Neuronal stem cell (in vitro differentiated cells): ENCODE measurements around the gene ORMDL3.

ENCODE experiments used
- DNase-seq: peaks from one replicate; pipeline ENCODE4 v3.0.0-alpha.2; 2013; ENCODE audit warnings: low spot score
- H2AFZ ChIP-seq: one replicate; pipeline ENCODE4 v1.6.1; 2013; ENCODE audit warnings: mild to moderate bottlenecking, low read length, inconsistent platforms
- H2AK5ac ChIP-seq: 2 replicates; pipeline ENCODE4 v1.6.1; 2013; ENCODE audit warnings: low read depth, mild to moderate bottlenecking, inconsistent platforms, low read length, moderate library complexity, mixed read lengths
- H2BK120ac ChIP-seq: 2 replicates; pipeline ENCODE4 v1.6.1; 2013; ENCODE audit warnings: low read depth, mild to moderate bottlenecking, inconsistent platforms, low read length, moderate library complexity, mixed read lengths
- H2BK12ac ChIP-seq: one replicate; pipeline ENCODE4 v1.6.1; 2013; ENCODE audit warnings: low read length, inconsistent platforms
- H2BK15ac ChIP-seq: 2 replicates; pipeline ENCODE4 v1.6.1; 2013; ENCODE audit warnings: mild to moderate bottlenecking, low read length, inconsistent platforms, mixed read lengths
- H2BK5ac ChIP-seq: one replicate; pipeline ENCODE4 v1.6.1; 2013; ENCODE audit warnings: inconsistent platforms, mild to moderate bottlenecking, low read length, moderate library complexity
- H3K14ac ChIP-seq: one replicate; pipeline ENCODE4 v1.6.1; 2013; ENCODE audit warnings: low read length, inconsistent platforms
- H3K18ac ChIP-seq: 2 replicates; pipeline ENCODE4 v1.6.1; 2013; ENCODE audit warnings: low read length, inconsistent platforms
- H3K23ac ChIP-seq: 2 replicates; pipeline ENCODE4 v1.6.1; 2013; ENCODE audit warnings: low read depth, mild to moderate bottlenecking, mixed read lengths, low read length, inconsistent platforms; ENCODE audit not compliant: poor library complexity
- H3K27ac ChIP-seq: replicated peaks from 3 replicates; pipeline ENCODE4 v1.5.1; 2013; ENCODE audit warnings: low read length, inconsistent platforms
- H3K27me3 ChIP-seq, 3 experiments: 2 replicates each; pipeline ENCODE4 v1.6.1; 2013; ENCODE audit warnings: low read length in 3 of 3, mild to moderate bottlenecking in 2 of 3, inconsistent platforms in 1 of 3, low read depth in 1 of 3, mixed read lengths in 1 of 3, moderate library complexity in 1 of 3; ENCODE audit not compliant: control insufficient read depth in 3 of 3, insufficient read depth in 3 of 3
- H3K36me3 ChIP-seq, 2 donors: replicated peaks in 1 of 2; 2 replicates each; pipeline ENCODE4 v1.6.1; 2013; ENCODE audit warnings: low read length in 2 of 2; ENCODE audit not compliant: control insufficient read depth in 2 of 2, insufficient read depth in 2 of 2
- H3K4ac ChIP-seq: 2 replicates; pipeline ENCODE4 v1.6.1; 2013; ENCODE audit warnings: inconsistent platforms, mild to moderate bottlenecking, low read length, moderate library complexity
- H3K4me1 ChIP-seq, 2 donors: 1 replicate in 1 of 2; 2 replicates in 1 of 2; pipeline ENCODE4 v1.6.1; 2013; ENCODE audit warnings: low read length in 2 of 2, low read depth in 1 of 2; ENCODE audit not compliant: control insufficient read depth in 2 of 2, insufficient read depth in 1 of 2
- H3K4me2 ChIP-seq: one replicate; pipeline ENCODE4 v1.6.1; 2013; ENCODE audit warnings: mild to moderate bottlenecking, low read length, inconsistent platforms; ENCODE audit not compliant: insufficient read depth, poor library complexity, severe bottlenecking
- H3K4me3 ChIP-seq, 2 donors: 2 replicates each; pipeline ENCODE4 v1.5.1; 2013; ENCODE audit warnings: low read length in 2 of 2, mild to moderate bottlenecking in 2 of 2, inconsistent platforms in 1 of 2, moderate library complexity in 1 of 2
- H3K79me1 ChIP-seq: one replicate; pipeline ENCODE4 v1.6.1; 2013; ENCODE audit warnings: low read depth, mild to moderate bottlenecking, inconsistent platforms, low read length, moderate library complexity
- H3K9ac ChIP-seq: one replicate; pipeline ENCODE4 v1.6.1; 2013; ENCODE audit warnings: mild to moderate bottlenecking, low read depth, low read length, inconsistent platforms; ENCODE audit not compliant: poor library complexity
- H3K9me3 ChIP-seq, 2 donors: replicated peaks in 1 of 2; 2 replicates each; pipeline versions ENCODE3 to v1.6.1; 2013; ENCODE audit warnings: low read length in 2 of 2, mild to moderate bottlenecking in 2 of 2, inconsistent platforms in 1 of 2, low read depth in 1 of 2, mixed read lengths in 1 of 2, moderate library complexity in 1 of 2; ENCODE audit not compliant: control insufficient read depth in 2 of 2, insufficient read depth in 1 of 2
- H4K8ac ChIP-seq: one replicate; pipeline ENCODE4 v1.6.1; 2013; ENCODE audit warnings: low read depth, mild to moderate bottlenecking, inconsistent platforms, low read length, moderate library complexity
- H4K91ac ChIP-seq: one replicate; pipeline ENCODE4 v1.6.1; 2013; ENCODE audit warnings: low read length, low read depth, mild to moderate bottlenecking, inconsistent platforms; ENCODE audit not compliant: poor library complexity
- WGBS, 2 donors: extraction: QIAGEN DNeasy Blood & Tissue Kit; methylation state at CpG; one replicate each; pipeline ENCODE4 v1.1.7; 2013; ENCODE audit warnings: missing lambda C conversion rate in 2 of 2, mixed read lengths in 1 of 2; ENCODE audit not compliant: insufficient read length in 2 of 2, insufficient replicate concordance in 1 of 2; ENCODE audit errors: extremely low coverage in 2 of 2; 5-methylcytosine and 5-hydroxymethylcytosine counted together

ORMDL3 gene

GRCh38 chr17:39922006-39922405, 5.4 kb downstream of the ORMDL3 start:
- Histone ChIP-seq H3K79me1 (peaks cover 12% of the 10 kb centered on the region), H3K23ac (no peak overlapping the region), H2AK5ac (no peak overlapping the region), H2BK5ac (no peak overlapping the region), H2BK12ac (no peak overlapping the region), H2AFZ (no peak overlapping the region), H4K91ac (no peak overlapping the region), H3K9ac (no peak overlapping the region), H3K4me2 (no peak overlapping the region), H2BK120ac (no peak overlapping the region), H2BK15ac (no peak overlapping the region), H3K27ac (no peak overlapping the region), H3K4ac (no peak overlapping the region), H3K4me1 (peaks cover 6 to 8% of the 10 kb centered on the region in 2 donors), H3K4me3 (no peak overlapping the region), H3K27me3 (no peaks in the 10 kb centered on the region), H3K14ac (no peak overlapping the region), H4K8ac (no peak overlapping the region), H3K18ac (no peak overlapping the region), H3K36me3 (peaks cover 32 to 55% of the 10 kb centered on the region in 2 donors), H3K9me3 (peaks cover 0 to 2% of the 10 kb centered on the region in 2 donors)
- DNase-seq = no peak
- no CpG with 5 or more reads among the region's 6 CpGs for WGBS, 2 donors

- H3K4me1 ChIP-seq = peaks cover 3 to 6% of the 10 kb centered on the region in 2 donors
- no peak overlapping the region for H2BK12ac ChIP-seq
- H2BK120ac ChIP-seq = no peak overlapping the region
- peaks cover 0 to 2% of the 10 kb centered on the region in 2 donors for H3K9me3 ChIP-seq
- no peak overlapping the region for H2BK5ac ChIP-seq
- H2AFZ ChIP-seq = no peak overlapping the region
- peaks cover 33 to 60% of the 10 kb centered on the region in 2 donors for H3K36me3 ChIP-seq
- H4K8ac ChIP-seq = no peak overlapping the region
- H2AK5ac ChIP-seq = no peak overlapping the region
- H3K23ac ChIP-seq = no peak overlapping the region
- no peak overlapping the region for H2BK15ac ChIP-seq
- peak overlapping the region in 1 of 2 donors; percentile 25 for H3K4me3 ChIP-seq
- no peaks in the 10 kb centered on the region for H3K27me3 ChIP-seq
- H3K14ac ChIP-seq = no peak overlapping the region
- H3K18ac ChIP-seq = no peak overlapping the region
- no peak overlapping the region for H3K9ac ChIP-seq
- WGBS, 2 donors = no CpG with 5 or more reads among the region's 5 CpGs
- H4K91ac ChIP-seq = no peak overlapping the region
- H3K4me2 ChIP-seq = no peak overlapping the region
- no peak for DNase-seq
- peaks cover 11% of the 10 kb centered on the region for H3K79me1 ChIP-seq
- H3K27ac ChIP-seq = no peak overlapping the region
- no peak overlapping the region for H3K4ac ChIP-seq
These were observed 6.1 kb downstream of the ORMDL3 start for GRCh38 chr17:39921323-39921722.

- no peak for DNase-seq
- H3K23ac ChIP-seq = no peak overlapping the region
- H2BK12ac ChIP-seq = no peak overlapping the region
- no peak overlapping the region for H3K18ac ChIP-seq
- no peak overlapping the region for H2AK5ac ChIP-seq
- no peak overlapping the region for H3K4me2 ChIP-seq
- H3K27ac ChIP-seq = no peak overlapping the region
- no peak overlapping the region for H3K14ac ChIP-seq
- H3K36me3 ChIP-seq = peaks cover 33 to 60% of the 10 kb centered on the region in 2 donors
- H3K9ac ChIP-seq = no peak overlapping the region
- no peak overlapping the region for H3K4me3 ChIP-seq
- H3K4ac ChIP-seq = no peak overlapping the region
- WGBS, 2 donors = no CpG with 5 or more reads among the region's 19 CpGs
- H3K79me1 ChIP-seq = peaks cover 8% of the 10 kb centered on the region
- peaks cover 0 to 2% of the 10 kb centered on the region in 2 donors for H3K9me3 ChIP-seq
- H2BK5ac ChIP-seq = no peak overlapping the region
- peaks cover 0 to 6% of the 10 kb centered on the region in 2 donors for H3K4me1 ChIP-seq
- H3K27me3 ChIP-seq = no peaks in the 10 kb centered on the region
- H2BK120ac ChIP-seq = no peak overlapping the region
- no peak overlapping the region for H2AFZ ChIP-seq
- H4K91ac ChIP-seq = no peak overlapping the region
- no peak overlapping the region for H2BK15ac ChIP-seq
- H4K8ac ChIP-seq = no peak overlapping the region
These were observed 6.9 kb downstream of the ORMDL3 start for GRCh38 chr17:39920218-39921210.

- no peak overlapping the region for H3K23ac ChIP-seq
- H3K4ac ChIP-seq = no peak overlapping the region
- no peak overlapping the region for H2BK5ac ChIP-seq
- no peak overlapping the region for H3K14ac ChIP-seq
- no peak overlapping the region for H3K4me2 ChIP-seq
- no peak overlapping the region for H3K4me3 ChIP-seq
- no peak overlapping the region for H4K91ac ChIP-seq
- H2BK120ac ChIP-seq = no peak overlapping the region
- H2AK5ac ChIP-seq = no peak overlapping the region
- no peak overlapping the region for H2AFZ ChIP-seq
- no peaks in the 10 kb centered on the region for H3K27me3 ChIP-seq
- H3K9me3 ChIP-seq = no peaks in the 10 kb centered on the region
- no peaks in the 10 kb centered on the region for H3K4me1 ChIP-seq
- H3K9ac ChIP-seq = no peak overlapping the region
- no CpG with 5 or more reads among the region's 9 CpGs for WGBS, 2 donors
- peaks cover 2% of the 10 kb centered on the region for H3K79me1 ChIP-seq
- H2BK15ac ChIP-seq = no peak overlapping the region
- H4K8ac ChIP-seq = no peak overlapping the region
- H2BK12ac ChIP-seq = no peak overlapping the region
- no peak for DNase-seq
- no peak overlapping the region for H3K27ac ChIP-seq
- H3K36me3 ChIP-seq = peaks cover 33 to 55% of the 10 kb centered on the region in 2 donors
- H3K18ac ChIP-seq = no peak overlapping the region
These were observed 8.2 kb downstream of the ORMDL3 start for GRCh38 chr17:39919087-39919683.
